ENCODE measurements around the gene RAE1.

- TF ChIP-seq CTCF (IDR thresholded peaks at IDR 0.05) (no peak), POLR2A (IDR thresholded peaks at IDR 0.05) (no peak)
These were observed 24.2 kb upstream of the RAE1 start for GRCh38 chr20:57326667-57327455.

Data from esophagus squamous epithelium (tissue), 4 donors.